H9 (cell line): ENCODE results near the gene ERICH6. TPM values are rescaled to one million over a fixed set of nuclear protein-coding genes. Genes with fewer than 3 reads are reported as not detected.

Source experiments
- DNase-seq: peaks from one replicate; pipeline ENCODE4 v3.0.0-alpha.2; 2017
- H2AFZ ChIP-seq: one replicate; pipeline ENCODE4 v1.6.1; 2013; ENCODE audit warnings: mild to moderate bottlenecking, low read length, control low read depth, moderate library complexity
- H2AK5ac ChIP-seq: 2 replicates; pipeline ENCODE4 v1.6.1; 2013; ENCODE audit warnings: low read length, control low read depth, mixed read lengths; ENCODE audit not compliant: insufficient read length
- H2BK120ac ChIP-seq: one replicate; pipeline ENCODE4 v1.6.1; 2013; ENCODE audit warnings: low read depth, mild to moderate bottlenecking, low read length, control low read depth, inconsistent platforms; ENCODE audit not compliant: poor library complexity, severe bottlenecking
- H2BK12ac ChIP-seq: 2 replicates; pipeline ENCODE4 v1.6.1; 2013; ENCODE audit warnings: low read length, control low read depth, mixed read lengths, low read depth; ENCODE audit not compliant: insufficient read length
- H2BK15ac ChIP-seq: 2 replicates; pipeline ENCODE4 v1.6.1; 2013; ENCODE audit warnings: low read depth, low read length, control low read depth
- H2BK20ac ChIP-seq: one replicate; pipeline ENCODE4 v1.6.1; 2013; ENCODE audit warnings: low read depth, mild to moderate bottlenecking, low read length, control low read depth, inconsistent platforms; ENCODE audit not compliant: poor library complexity, severe bottlenecking
- H2BK5ac ChIP-seq: 2 replicates; pipeline ENCODE4 v1.6.1; 2013; ENCODE audit warnings: low read length, control low read depth, mixed read lengths; ENCODE audit not compliant: insufficient read length
- H3K14ac ChIP-seq: 2 replicates; pipeline ENCODE4 v1.6.1; 2013; ENCODE audit warnings: low read length, control low read depth; ENCODE audit not compliant: insufficient read depth
- H3K18ac ChIP-seq: 2 replicates; pipeline ENCODE4 v1.6.1; 2013; ENCODE audit warnings: low read depth, mild to moderate bottlenecking, mixed read lengths, low read length, control low read depth; ENCODE audit not compliant: insufficient read length
- H3K23ac ChIP-seq: 2 replicates; pipeline ENCODE4 v1.6.1; 2013; ENCODE audit warnings: low read length, control low read depth, mixed read lengths, low read depth; ENCODE audit not compliant: insufficient read length
- H3K23me2 ChIP-seq: 2 replicates; pipeline ENCODE4 v1.6.1; 2013; ENCODE audit warnings: low read depth, mild to moderate bottlenecking, mixed read lengths, low read length, control low read depth; ENCODE audit not compliant: insufficient read length, poor library complexity, severe bottlenecking
- H3K27ac ChIP-seq: 2 replicates; pipeline ENCODE4 v1.5.1; 2013; ENCODE audit warnings: low read length, control low read depth, mixed read lengths, low read depth; ENCODE audit not compliant: insufficient read length
- H3K27me3 ChIP-seq: 2 replicates; pipeline ENCODE4 v1.6.1; 2013; ENCODE audit warnings: low read length, control low read depth, inconsistent platforms; ENCODE audit not compliant: insufficient read depth
- H3K4ac ChIP-seq: 2 replicates; pipeline ENCODE4 v1.6.1; 2013; ENCODE audit warnings: low read depth, mild to moderate bottlenecking, control low read depth, inconsistent platforms, low read length, moderate library complexity
- H3K4me1 ChIP-seq: 2 replicates; pipeline ENCODE4 v1.6.1; 2013; ENCODE audit warnings: low read length, control low read depth, inconsistent platforms; ENCODE audit not compliant: insufficient read depth
- H3K4me2 ChIP-seq: 2 replicates; pipeline ENCODE4 v1.6.1; 2013; ENCODE audit warnings: low read length, control low read depth, mixed read lengths; ENCODE audit not compliant: insufficient read length, insufficient read depth
- H3K56ac ChIP-seq: 2 replicates; pipeline ENCODE4 v1.6.1; 2013; ENCODE audit warnings: low read depth, mild to moderate bottlenecking, mixed read lengths, low read length, control low read depth; ENCODE audit not compliant: insufficient read length
- H3K79me1 ChIP-seq: 2 replicates; pipeline ENCODE4 v1.6.1; 2013; ENCODE audit warnings: low read depth, mild to moderate bottlenecking, moderate library complexity, low read length, control low read depth, inconsistent platforms; ENCODE audit not compliant: insufficient read depth, poor library complexity, severe bottlenecking
- H3K79me2 ChIP-seq: 2 replicates; pipeline ENCODE4 v1.6.1; 2013; ENCODE audit warnings: low read length, control low read depth, inconsistent platforms; ENCODE audit not compliant: insufficient read depth
- H3K9ac ChIP-seq: 2 replicates; pipeline ENCODE4 v1.6.1; 2013; ENCODE audit warnings: low read length, control low read depth, mixed read lengths; ENCODE audit not compliant: insufficient read length; ENCODE audit errors: extremely low read depth
- H3K9me3 ChIP-seq: one replicate; pipeline ENCODE4 v1.6.1; 2013; ENCODE audit warnings: low read depth, low read length, inconsistent platforms; ENCODE audit not compliant: control insufficient read depth
- H3T11ph ChIP-seq: one replicate; pipeline ENCODE4 v1.6.1; 2013; ENCODE audit warnings: mild to moderate bottlenecking, low read length, control low read depth, inconsistent platforms
- H4K20me1 ChIP-seq: one replicate; pipeline ENCODE4 v1.6.1; 2013; ENCODE audit not compliant: control insufficient read depth, insufficient read length, insufficient read depth
- H4K5ac ChIP-seq: 2 replicates; pipeline ENCODE4 v1.6.1; 2013; ENCODE audit warnings: low read depth, mild to moderate bottlenecking, mixed read lengths, low read length, control low read depth; ENCODE audit not compliant: insufficient read length
- H4K8ac ChIP-seq: replicated peaks from 2 replicates; pipeline ENCODE4 v1.6.1; 2013; ENCODE audit warnings: low read length, control low read depth, mixed read lengths, low read depth; ENCODE audit not compliant: insufficient read length
- H4K91ac ChIP-seq: 2 replicates; pipeline ENCODE4 v1.6.1; 2013; ENCODE audit warnings: low read depth, mild to moderate bottlenecking, moderate library complexity, mixed read lengths, low read length, control low read depth; ENCODE audit not compliant: insufficient read length
- H3K27ac Mint-ChIP-seq, 3 experiments: 2 replicates in 2 of 3; 3 replicates in 1 of 3; pipeline ENCODE4 v1.8.0; 2020 to 2021; ENCODE audit warnings: mixed read lengths in 3 of 3, mild to moderate bottlenecking in 1 of 3, moderate library complexity in 1 of 3
- H3K27me3 Mint-ChIP-seq: 2 replicates; pipeline ENCODE4 v1.8.0; 2021; ENCODE audit warnings: low read depth, mild to moderate bottlenecking, moderate library complexity, mixed read lengths
- H3K36me3 Mint-ChIP-seq, 3 experiments: 2 replicates in 2 of 3; 3 replicates in 1 of 3; pipeline ENCODE4 v1.8.0; 2020 to 2021; ENCODE audit warnings: low read depth in 3 of 3, mixed read lengths in 3 of 3; ENCODE audit not compliant: insufficient read depth in 1 of 3
- H3K4me1 Mint-ChIP-seq, 2 experiments: 2 replicates each; pipeline ENCODE4 v1.8.0; 2020; ENCODE audit warnings: mixed read lengths in 2 of 2
- H3K4me3 Mint-ChIP-seq, 2 experiments: 2 replicates in 1 of 2; 3 replicates in 1 of 2; pipeline ENCODE4 v1.8.0; 2020 to 2021; ENCODE audit warnings: mild to moderate bottlenecking in 2 of 2, mixed read lengths in 2 of 2, moderate library complexity in 1 of 2
- H3K9me3 Mint-ChIP-seq, 2 experiments: 2 replicates in 1 of 2; 3 replicates in 1 of 2; pipeline ENCODE4 v1.8.0; 2020; ENCODE audit warnings: mild to moderate bottlenecking in 2 of 2, mixed read lengths in 2 of 2, moderate library complexity in 1 of 2
- CTCF ChIP-seq: fragments of 200-600 bp; sonication (generic); conservative IDR thresholded peaks from 3 replicates; pipeline ENCODE4 v1.8.0; 2021; ENCODE audit warnings: antibody characterized with exemption, mild to moderate bottlenecking
- WGBS: extraction: QIAGEN DNeasy Blood & Tissue Kit; methylation state at CpG from one replicate; pipeline ENCODE4 v1.1.7; 2013; ENCODE audit warnings: missing lambda C conversion rate, low lambda C conversion rate, mixed read lengths; ENCODE audit not compliant: insufficient read length; ENCODE audit errors: extremely low coverage; 5-methylcytosine and 5-hydroxymethylcytosine counted together
- total RNA-seq: library from RNA; stranded (reverse); gene quantifications from 2 replicates; pipeline ENCODE4 v1.2.1, GENCODE V29; 2021

Gene ERICH6
- total RNA-seq, 1 experiment from 2014 or later = not detected

- H3K36me3 Mint-ChIP-seq = peaks cover 32 to 44% (median 38%) of the 10 kb centered on the region in 3 experiments
- H3K18ac ChIP-seq = no peak overlapping the region
- no peak overlapping the region for H3K4me2 ChIP-seq
Measured at GRCh38 chr3:150611666-150612065, 92.1 kb downstream of the ERICH6 start.

More at GRCh38 chr3:150611666-150612065, 92.1 kb downstream of the ERICH6 start:
- Mint-ChIP-seq H3K4me1 (peaks cover 17 to 28% of the 10 kb centered on the region in 2 experiments), H3K9me3 (peaks cover 4 to 11% of the 10 kb centered on the region in 2 experiments), H3K4me3 (no peak overlapping the region), H3K27ac (no peak overlapping the region), H3K27me3 (no peaks in the 10 kb centered on the region)
- H3K14ac ChIP-seq = no peak overlapping the region
- H3K79me2 ChIP-seq = peaks cover 24% of the 10 kb centered on the region
- H4K5ac ChIP-seq = no peak overlapping the region
- H2AFZ ChIP-seq = no peak overlapping the region
- TF ChIP-seq CTCF = no peak
- no peak overlapping the region for H2BK20ac ChIP-seq
- no peaks in the 10 kb centered on the region for H4K20me1 ChIP-seq
- no peak overlapping the region for H2BK5ac ChIP-seq
- no CpG with 5 or more reads among the region's 34 CpGs for WGBS
- H2BK120ac ChIP-seq = no peak overlapping the region
- no peaks in the 10 kb centered on the region for H3K9me3 ChIP-seq
- H3K27ac ChIP-seq = no peak overlapping the region
- DNase-seq = no peak
- no peak overlapping the region for H3K56ac ChIP-seq
- H4K91ac ChIP-seq = no peak overlapping the region
- no peak overlapping the region for H3K4ac ChIP-seq
- no peaks in the 10 kb centered on the region for H3K79me1 ChIP-seq
- no peak overlapping the region for H3T11ph ChIP-seq
- H2AK5ac ChIP-seq = no peak overlapping the region
- no peak overlapping the region for H4K8ac ChIP-seq
- H3K4me1 ChIP-seq = peaks cover 5% of the 10 kb centered on the region; the same call in 1 of the 2 replicates
- no peak overlapping the region for H2BK15ac ChIP-seq
- no peaks in the 10 kb centered on the region for H3K27me3 ChIP-seq
- H2BK12ac ChIP-seq = no peak overlapping the region
- H3K23me2 ChIP-seq = no peaks in the 10 kb centered on the region
- H3K9ac ChIP-seq = no peak overlapping the region
- no peak overlapping the region for H3K23ac ChIP-seq
